Measurements from ENCODE around the gene GMIP.

GRCh38 chr19:19674315-19674714 lies 30.9 kb upstream of the GMIP start:
- TF ChIP-seq POLR2A (IDR thresholded peaks at IDR 0.05) (no peak), CTCF (IDR thresholded peaks at IDR 0.05) (no peak)
